ENCODE results near the gene MS4A7.

The MS4A7 gene

GRCh38 chr11:60393016-60393415, 14.7 kb downstream of the MS4A7 start:
- ChIA-PET POLR2A (no interaction called here), CTCF (no interaction called here)
- no peak for TF ChIP-seq CTCF (IDR thresholded peaks at IDR 0.05; ENCODE audit: insufficient read depth, low read length, missing control alignments)
- no peak overlapping the region for H3K4me3 ChIP-seq (ENCODE audit: low read depth, low read length)
- DNase-seq (ENCODE audit: low read depth, low spot score): no peak

DNA sequence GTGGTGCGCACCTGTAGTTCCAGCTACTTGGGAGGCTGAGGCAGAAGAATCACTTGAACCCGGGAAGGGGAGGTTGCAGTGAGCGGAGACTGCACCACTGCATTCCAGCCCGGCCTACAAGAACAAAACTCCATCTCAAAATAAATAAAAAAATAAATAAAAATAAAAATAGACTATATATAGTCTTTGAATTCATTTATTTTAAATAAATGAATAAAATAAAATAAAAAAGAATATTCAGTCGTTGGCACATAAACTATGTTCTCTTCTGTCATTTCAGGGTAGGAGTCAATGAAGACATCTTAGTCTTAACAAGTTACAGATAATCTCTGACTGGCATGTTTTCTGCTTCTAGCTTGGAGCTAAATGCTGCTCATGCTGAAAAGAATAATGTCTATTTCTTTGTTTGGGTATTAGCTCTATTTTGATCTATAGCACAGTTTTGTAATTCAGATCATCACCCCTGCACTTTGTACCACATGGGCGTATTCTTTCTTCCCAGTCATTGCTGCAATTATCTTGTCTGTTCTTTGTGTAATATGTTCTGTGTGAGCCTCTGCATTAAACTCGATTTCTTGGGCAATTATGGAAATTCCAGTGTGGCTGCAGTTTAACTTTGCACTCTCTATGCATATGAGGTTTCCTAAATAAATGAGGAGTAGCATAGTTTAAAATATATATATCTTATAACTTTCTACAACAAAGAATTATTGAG, 16.5 kb downstream of the MS4A7 start:
- CTCF ChIA-PET: no interaction called here

DNA sequence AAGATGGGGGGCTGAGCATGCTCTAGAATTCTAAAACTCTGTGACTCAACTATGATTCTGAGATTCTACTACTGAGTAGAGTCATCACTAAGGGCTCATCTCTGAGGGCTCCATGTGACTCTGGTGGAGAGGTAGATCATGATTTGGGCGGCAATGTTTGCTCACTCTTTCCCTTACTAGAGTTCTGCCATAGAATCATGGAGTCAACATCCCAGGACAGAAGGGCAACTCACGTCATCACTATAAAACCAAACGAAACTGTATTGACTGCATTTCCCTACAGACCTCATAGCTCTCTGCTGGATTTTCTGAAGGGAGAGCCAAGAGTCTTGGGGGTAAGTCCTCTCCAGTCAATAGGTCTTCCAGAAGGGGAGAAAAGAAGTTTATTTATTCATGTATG, 18.1 kb downstream of the MS4A7 start, which contains the start of gene MS4A14:
Gene MS4A14, plus strand, starts transcription at position 78 of the 400 bp plus-strand sequence. Its CDS starts 120 bp downstream, at position 198.
- ChIA-PET POLR2A (no interaction called here), CTCF (no interaction called here)
- DNase-seq (ENCODE audit: low read depth, low spot score): no peak
- no peak for TF ChIP-seq CTCF (IDR thresholded peaks at IDR 0.05; ENCODE audit: insufficient read depth, low read length, missing control alignments)
- H3K4me3 ChIP-seq (ENCODE audit: low read depth, low read length): no peak within 1 kb of the TSS

More for the DNA sequence above, 16.5 kb downstream of the MS4A7 start:
- no peak for DNase-seq (ENCODE audit: low read depth, low spot score)
- TF ChIP-seq CTCF (IDR thresholded peaks at IDR 0.05; ENCODE audit: insufficient read depth, low read length, missing control alignments): no peak
- no peak overlapping the region for H3K4me3 ChIP-seq (ENCODE audit: low read depth, low read length)
- POLR2A ChIA-PET: no interaction called here

DNA sequence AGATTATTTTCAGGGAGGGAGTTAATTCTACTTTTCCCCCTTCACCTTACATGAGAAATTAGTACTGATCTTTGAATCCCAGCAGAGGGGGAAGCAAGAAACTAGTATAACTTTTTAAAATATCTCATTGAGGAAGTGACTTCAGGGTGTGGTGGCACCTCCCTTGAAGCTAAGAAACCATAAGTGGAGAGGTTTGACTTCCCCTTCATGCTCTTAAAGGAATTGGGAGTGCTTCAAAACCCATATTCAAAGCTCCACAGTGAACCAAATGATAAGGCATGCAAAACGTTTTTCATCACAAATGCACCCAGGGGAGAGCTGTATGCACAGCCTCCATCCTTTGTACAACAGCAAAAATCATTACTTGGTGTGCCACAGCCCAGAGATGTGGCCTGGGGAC, 18.5 kb downstream of the MS4A7 start:
- no peak for TF ChIP-seq CTCF (IDR thresholded peaks at IDR 0.05; ENCODE audit: insufficient read depth, low read length, missing control alignments)
- no peak overlapping the region for H3K4me3 ChIP-seq (ENCODE audit: low read depth, low read length)
- POLR2A ChIA-PET: no interaction called here
- DNase-seq (ENCODE audit: low read depth, low spot score): no peak
- CTCF ChIA-PET: no interaction called here

GRCh38 chr11:60420015-60420414, 41.7 kb downstream of the MS4A7 start:
- TF ChIP-seq CTCF (IDR thresholded peaks at IDR 0.05; ENCODE audit: insufficient read depth, low read length, missing control alignments): no peak
- CTCF ChIA-PET: no interaction called here
- DNase-seq (ENCODE audit: low read depth, low spot score): no peak
- POLR2A ChIA-PET: no interaction called here
- no peak overlapping the region for H3K4me3 ChIP-seq (ENCODE audit: low read depth, low read length)

- no peak overlapping the region for H3K4me3 ChIP-seq (ENCODE audit: low read depth, low read length)
- TF ChIP-seq CTCF (IDR thresholded peaks at IDR 0.05; ENCODE audit: insufficient read depth, low read length, missing control alignments): no peak
- ChIA-PET POLR2A (no interaction called here), CTCF (no interaction called here)
- no peak for DNase-seq (ENCODE audit: low read depth, low spot score)
Measured at GRCh38 chr11:60422609-60423008, 44.3 kb downstream of the MS4A7 start.

Data from AG04449 (cell line).